GM13976 (cell line): ENCODE results near the gene RAPGEF1.

Source experiments
- DNase-seq: peaks from one replicate; pipeline ENCODE4 v3.0.0; 2012; ENCODE audit warnings: low spot score
- in situ Hi-C: fragments of 300-500 bp; cut with MboI; formaldehyde crosslinking; loops from one replicate; pipeline ENCODE4 v1.12.0; 2022; ENCODE audit warnings: low sequenced_read_pairs, mixed read lengths, inconsistent platforms; ENCODE audit not compliant: unreplicated experiment
- TF ChIP-seq, protein P1 (sequence below): IDR thresholded peaks from 2 replicates; pipeline ENCODE4 v1.5.1; 2012; ENCODE audit warnings: borderline replicate concordance, mild to moderate bottlenecking; ENCODE audit not compliant: insufficient read depth; ENCODE audit errors: extremely low read depth, missing control alignments, control extremely low read depth

Gene RAPGEF1

DNA sequence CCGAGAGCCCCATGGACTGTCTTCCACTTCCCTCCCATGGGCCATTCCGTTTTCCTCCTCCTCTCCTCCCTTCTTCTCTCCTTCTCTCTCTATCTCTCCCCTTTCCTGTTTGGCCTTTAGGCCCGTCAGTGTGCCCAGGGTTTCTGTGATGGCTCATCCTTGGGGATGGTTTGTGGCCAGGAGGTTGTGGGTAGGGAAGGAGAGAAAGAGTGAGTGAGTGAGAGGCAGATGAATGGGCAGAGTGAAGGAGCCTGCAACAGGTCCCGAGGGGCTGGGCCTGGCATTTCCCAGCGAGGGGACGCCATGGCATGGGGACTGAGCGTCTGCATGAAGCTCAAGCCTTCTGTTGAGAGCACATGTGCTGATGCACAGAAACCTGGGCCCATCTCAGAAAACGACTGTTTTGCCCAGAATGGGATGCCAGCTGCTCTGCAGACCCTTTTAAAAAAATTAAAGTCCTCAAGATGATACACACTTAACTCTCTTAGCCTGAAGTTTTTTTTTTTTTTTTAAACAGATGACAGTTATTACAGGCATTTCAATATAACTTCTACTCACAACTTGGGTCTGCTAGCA, 125.4 kb downstream of the RAPGEF1 start:
- in situ Hi-C loops = no loop called here

DNA sequence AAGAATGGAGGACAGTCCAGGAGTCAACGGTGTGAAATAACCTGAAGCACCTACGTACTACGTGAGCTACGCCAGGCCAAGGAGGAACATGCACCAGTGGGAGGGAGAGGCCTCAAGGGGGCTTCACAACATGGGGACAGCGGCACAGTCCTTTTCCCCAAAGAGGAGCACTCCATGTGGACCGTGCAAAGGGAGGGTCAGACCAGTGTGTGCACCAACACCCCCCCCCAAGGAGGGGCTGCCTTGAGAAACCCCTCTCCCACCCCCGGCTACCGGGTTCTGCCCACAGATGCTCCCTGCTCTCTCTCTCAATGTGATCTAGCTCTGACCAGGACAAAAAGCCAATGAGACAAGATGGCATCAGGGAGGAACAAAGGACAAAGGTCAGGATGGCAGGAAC, 126.0 kb downstream of the RAPGEF1 start:
- TF ChIP-seq, protein P1, sequence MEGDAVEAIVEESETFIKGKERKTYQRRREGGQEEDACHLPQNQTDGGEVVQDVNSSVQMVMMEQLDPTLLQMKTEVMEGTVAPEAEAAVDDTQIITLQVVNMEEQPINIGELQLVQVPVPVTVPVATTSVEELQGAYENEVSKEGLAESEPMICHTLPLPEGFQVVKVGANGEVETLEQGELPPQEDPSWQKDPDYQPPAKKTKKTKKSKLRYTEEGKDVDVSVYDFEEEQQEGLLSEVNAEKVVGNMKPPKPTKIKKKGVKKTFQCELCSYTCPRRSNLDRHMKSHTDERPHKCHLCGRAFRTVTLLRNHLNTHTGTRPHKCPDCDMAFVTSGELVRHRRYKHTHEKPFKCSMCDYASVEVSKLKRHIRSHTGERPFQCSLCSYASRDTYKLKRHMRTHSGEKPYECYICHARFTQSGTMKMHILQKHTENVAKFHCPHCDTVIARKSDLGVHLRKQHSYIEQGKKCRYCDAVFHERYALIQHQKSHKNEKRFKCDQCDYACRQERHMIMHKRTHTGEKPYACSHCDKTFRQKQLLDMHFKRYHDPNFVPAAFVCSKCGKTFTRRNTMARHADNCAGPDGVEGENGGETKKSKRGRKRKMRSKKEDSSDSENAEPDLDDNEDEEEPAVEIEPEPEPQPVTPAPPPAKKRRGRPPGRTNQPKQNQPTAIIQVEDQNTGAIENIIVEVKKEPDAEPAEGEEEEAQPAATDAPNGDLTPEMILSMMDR = no peak
- no peak for DNase-seq
- in situ Hi-C loops = no loop called here

More for the DNA sequence above, 125.4 kb downstream of the RAPGEF1 start:
- TF ChIP-seq, protein P1 = no peak
- DNase-seq = no peak

DNA sequence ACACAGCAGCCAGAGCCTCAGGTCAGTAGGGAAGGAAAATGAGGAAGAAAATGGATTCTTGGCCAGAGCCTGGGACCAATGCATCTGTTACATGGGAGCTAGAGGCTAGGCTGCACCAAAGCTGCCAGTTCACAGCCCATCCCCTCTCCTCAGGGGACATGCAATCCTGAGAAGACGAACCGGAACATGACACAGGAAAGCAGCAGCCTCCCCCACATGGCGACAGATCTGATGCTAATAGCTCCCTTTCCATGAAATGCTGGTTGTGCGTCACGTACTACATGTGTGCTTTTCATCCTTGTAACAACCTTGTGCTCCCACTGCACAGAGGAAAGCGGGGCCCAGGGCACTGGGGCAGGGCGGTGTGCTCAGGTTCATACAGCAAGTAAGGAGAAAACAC, 127.0 kb downstream of the RAPGEF1 start:
- in situ Hi-C loops = no loop called here
- no peak for DNase-seq
- TF ChIP-seq, protein P1 = no peak

DNA sequence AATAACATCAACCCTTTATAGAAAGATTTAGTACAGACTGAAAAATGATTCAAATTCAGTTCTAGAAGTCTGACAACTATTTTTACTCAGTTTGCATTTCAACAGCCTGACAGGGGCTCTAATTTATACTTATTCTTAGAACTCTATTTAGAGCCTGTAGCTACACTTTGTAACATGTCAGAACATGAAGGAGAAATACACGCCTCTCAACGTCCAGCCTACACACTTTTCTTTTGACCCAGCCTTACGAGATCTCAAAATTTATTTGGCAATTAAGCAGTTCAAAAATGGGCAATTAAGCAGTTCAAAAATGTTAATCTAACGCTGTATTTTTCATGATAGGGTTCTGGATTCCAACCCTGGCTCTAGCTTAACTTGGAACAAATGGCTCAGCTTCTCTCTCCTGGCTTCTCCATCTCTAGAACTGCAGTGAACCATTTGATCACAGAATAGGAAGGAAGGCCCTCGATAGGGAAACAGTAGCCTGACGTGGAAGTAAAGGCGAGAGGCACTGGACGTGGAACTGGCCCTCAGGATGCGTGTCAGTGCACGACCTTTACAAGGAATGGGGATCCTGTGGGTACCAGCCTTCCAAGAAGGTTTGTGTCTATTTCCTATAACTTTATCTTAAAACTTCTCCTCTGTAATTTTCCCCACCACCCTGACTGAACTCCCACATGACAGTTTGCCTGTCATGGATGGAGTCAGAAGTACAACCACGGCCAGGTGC, 128.1 kb downstream of the RAPGEF1 start:
- TF ChIP-seq, protein P1 = no peak
- in situ Hi-C loops = no loop called here

DNA sequence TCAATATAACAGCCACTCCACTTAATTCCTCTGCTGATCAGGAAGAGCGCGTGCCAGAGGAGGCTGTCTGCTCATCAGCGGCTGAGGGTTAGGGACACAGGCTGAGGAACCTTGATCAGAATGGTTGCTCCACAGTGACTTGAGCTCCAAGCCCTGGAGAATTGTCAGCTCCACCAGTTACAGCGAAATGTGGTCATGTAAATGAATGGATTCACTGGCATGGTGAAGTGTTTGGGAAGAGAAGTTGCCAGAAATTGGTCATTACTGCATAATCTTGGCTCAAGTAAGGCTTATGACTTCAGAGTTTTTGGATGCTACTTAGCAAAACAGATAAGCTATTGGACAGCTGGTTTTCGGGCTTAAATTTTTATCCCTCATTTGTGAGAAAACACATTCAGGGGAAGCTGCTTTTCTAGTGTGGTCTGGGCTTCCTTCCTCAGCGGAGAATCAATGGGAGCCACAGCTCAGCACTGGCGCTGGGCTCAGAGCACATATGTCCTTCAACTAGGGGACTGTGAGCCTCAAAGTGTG, 129.6 kb downstream of the RAPGEF1 start:
- in situ Hi-C loops = no loop called here
- DNase-seq = no peak
- TF ChIP-seq, protein P1 = no peak

More for the DNA sequence above, 128.1 kb downstream of the RAPGEF1 start:
- no peak for DNase-seq

DNA sequence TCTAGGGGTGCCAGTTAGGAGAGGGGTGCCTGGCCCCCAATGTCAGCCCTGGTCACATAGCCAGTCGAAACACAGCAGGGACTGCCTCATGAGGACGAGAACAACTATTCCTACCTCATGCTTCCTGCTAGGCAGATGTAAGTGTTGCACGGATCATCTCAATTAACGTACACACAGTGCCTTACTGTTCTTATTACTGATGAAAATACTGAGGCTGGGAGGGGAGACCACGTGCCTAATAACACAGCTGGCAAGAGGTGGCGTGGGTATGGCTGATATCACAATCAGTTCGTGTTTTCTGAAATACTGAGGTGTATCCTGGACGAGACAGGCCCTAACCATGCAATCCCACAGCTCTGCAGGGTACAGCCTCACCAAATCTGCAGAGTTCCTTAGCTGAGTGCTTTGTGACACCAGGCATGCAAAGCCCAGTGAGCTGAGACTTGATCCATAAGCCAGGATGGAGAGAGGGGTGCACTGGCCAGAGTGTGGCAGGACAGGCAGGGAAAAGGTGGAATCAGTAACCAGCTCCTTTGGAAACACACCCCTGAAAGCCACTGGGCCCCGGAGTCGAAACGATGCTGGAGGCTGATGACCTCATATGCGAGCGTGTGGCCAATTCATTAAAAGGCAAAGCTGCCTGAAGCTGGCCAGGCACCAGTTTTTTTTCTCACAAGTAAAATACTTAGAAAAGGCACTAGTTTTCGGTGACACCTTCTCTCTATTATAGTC, 130.6 kb downstream of the RAPGEF1 start:
- TF ChIP-seq, protein P1 = no peak
- DNase-seq = no peak
- in situ Hi-C loops = no loop called here
